Panc1 (cell line): ENCODE data around the gene CNTLN. TPM values are rescaled to one million over a fixed set of nuclear protein-coding genes. Genes with fewer than 3 reads are reported as not detected.

Experiments used
- ATAC-seq: fragments of 200-7000 bp; cut with Tn5 transposase; 2 replicates; pipeline ENCODE4 v1.9.1; 2020; ENCODE audit warnings: mild to moderate bottlenecking, moderate library complexity
- BruUV-seq: library from RNA; stranded (reverse); fragments of 400-500 nt; replicated peaks from 2 replicates; lab custom pipeline; 2021; lab: Mats Ljungman, UMichigan
- CTCF ChIA-PET: fragments of 300-600 bp; sonication (Branson Sonifier 250); formaldehyde crosslinking; loops from one replicate; lab custom pipeline; 2022; ENCODE audit warnings: antibody characterized with exemption; lab: Charles Lee
- POLR2A ChIA-PET: fragments of 300-600 bp; sonication (Branson Sonifier 250); formaldehyde crosslinking; loops from one replicate; lab custom pipeline; 2022; ENCODE audit warnings: antibody characterized with exemption; lab: Charles Lee
- DNase-seq: peaks from one replicate; pipeline ENCODE4 v3.0.0-alpha.2; 2010; ENCODE audit warnings: low read depth, low spot score
- H3K27ac ChIP-seq: 2 replicates; pipeline ENCODE4 v1.5.1; 2011; ENCODE audit warnings: mild to moderate bottlenecking, low read length, inconsistent platforms
- H3K27me3 ChIP-seq: fragments of 200-500 bp; sonication (Bioruptor generic); 2 replicates; pipeline ENCODE4 v1.6.0; 2014; ENCODE audit warnings: low read length, inconsistent platforms; ENCODE audit not compliant: control insufficient read depth, insufficient read depth
- H3K36me3 ChIP-seq: fragments of 200-500 bp; sonication (Bioruptor generic); 2 replicates; pipeline ENCODE4 v1.5.1; 2014; ENCODE audit warnings: inconsistent platforms, mild to moderate bottlenecking, low read length, moderate library complexity; ENCODE audit not compliant: control insufficient read depth, insufficient read depth
- H3K4me1 ChIP-seq: 2 replicates; pipeline ENCODE4 v1.5.1; 2011; ENCODE audit warnings: inconsistent platforms, mild to moderate bottlenecking, low read length, moderate library complexity; ENCODE audit not compliant: control insufficient read depth, insufficient read depth
- H3K4me3 ChIP-seq, 2 experiments: 2 replicates each; pipeline ENCODE4 v1.5.1; 2011 to 2012; ENCODE audit warnings: low read depth in 2 of 2, low read length in 2 of 2, mild to moderate bottlenecking in 2 of 2, inconsistent platforms in 1 of 2, moderate library complexity in 1 of 2
- H3K9me3 ChIP-seq: fragments of 200-500 bp; sonication (Bioruptor generic); 2 replicates; pipeline ENCODE4 v1.5.1; 2014; ENCODE audit warnings: low read depth, mild to moderate bottlenecking, inconsistent platforms, low read length, moderate library complexity; ENCODE audit not compliant: control insufficient read depth, insufficient read depth
- CTCF ChIP-seq: fragments of 450-650 bp; IDR thresholded peaks from 2 replicates; pipeline ENCODE4 v1.5.1; 2017; ENCODE audit warnings: mild to moderate bottlenecking
- POLR2AphosphoS5 ChIP-seq: IDR thresholded peaks from 2 replicates; pipeline ENCODE4 v1.6.1; 2012; ENCODE audit warnings: mild to moderate bottlenecking, low read depth, low read length, moderate library complexity
- REST ChIP-seq, 2 experiments: IDR thresholded peaks; 2 replicates each; pipeline ENCODE4 v1.6.1; 2011 to 2012; ENCODE audit warnings: low read depth in 2 of 2, control low read depth in 1 of 2, low read length in 1 of 2, mild to moderate bottlenecking in 1 of 2, moderate library complexity in 1 of 2; ENCODE audit not compliant: insufficient read depth in 1 of 2
- SIN3A ChIP-seq: IDR thresholded peaks from 2 replicates; pipeline ENCODE4 v1.6.1; 2012; ENCODE audit warnings: low read depth, mild to moderate bottlenecking, low read length, moderate library complexity, borderline replicate concordance; ENCODE audit not compliant: insufficient read depth
- TCF7L2 ChIP-seq: IDR thresholded peaks from 2 replicates; pipeline ENCODE4 v1.6.1; 2011; ENCODE audit warnings: mild to moderate bottlenecking, low read depth, low read length, inconsistent platforms
- in situ Hi-C: cut with HindIII; loops from 2 replicates; pipeline ENCODE4 v1.10.0; 2016; ENCODE audit warnings: low sequenced_read_pairs, low pct_unique_long_range_greater_than_20kb
- intact Hi-C: fragments of 100-400 bp; cut with micrococcal nuclease; formaldehyde crosslinking; loops from one replicate; pipeline ENCODE4 v1.10.0; 2022; ENCODE audit not compliant: unreplicated experiment
- total RNA-seq: library from RNA; stranded (reverse); gene quantifications from one replicate; pipeline ENCODE4 v1.2.1, GENCODE V29; 2021; ENCODE audit not compliant: unreplicated experiment

CNTLN gene
- total RNA-seq, 1 experiment from 2014 or later = not detected

GRCh38 chr9:17219261-17219660, 84.4 kb downstream of the CNTLN start:
- TF ChIP-seq CTCF (no peak), SIN3A (no peak), POLR2AphosphoS5 (no peak), TCF7L2 (no peak), REST (IDR thresholded peaks at IDR 0.05; ENCODE audit: insufficient read depth in 1 of 2, low read depth in 2 of 2, low read length in 1 of 2) (no peak)
- H3K36me3 ChIP-seq = no peaks in the 10 kb centered on the region
- no peaks in the 10 kb centered on the region for H3K4me1 ChIP-seq
- ATAC-seq (no peak), DNase-seq (no peak)
- H3K9me3 ChIP-seq = no peaks in the 10 kb centered on the region
- intact Hi-C loops = no loop called here
- H3K4me3 ChIP-seq = no peak overlapping the region
- ChIA-PET POLR2A (no interaction called here), CTCF (no interaction called here)
- no TSS peak for BruUV-seq
- H3K27ac ChIP-seq = no peak overlapping the region
- no peaks in the 10 kb centered on the region for H3K27me3 ChIP-seq
- in situ Hi-C loops = no loop called here

- BruUV-seq = no TSS peak
- H3K4me1 ChIP-seq = no peaks in the 10 kb centered on the region
- intact Hi-C loops = loop anchor here (5.0 kb wide), 1 partner anchor 239 kb away; no protein-coding TSS in a partner anchor
- H3K27ac ChIP-seq = no peak overlapping the region
- no peaks in the 10 kb centered on the region for H3K27me3 ChIP-seq
- POLR2A ChIA-PET = no interaction called here
- in situ Hi-C loops = no loop called here
- no peak for DNase-seq
- CTCF ChIA-PET = no interaction called here
- no peak for ATAC-seq
- no peaks in the 10 kb centered on the region for H3K36me3 ChIP-seq
- TF ChIP-seq SIN3A = no peak
- no peak for TF ChIP-seq CTCF
- TF ChIP-seq REST (IDR thresholded peaks at IDR 0.05; ENCODE audit: insufficient read depth in 1 of 2, low read depth in 2 of 2, low read length in 1 of 2) = no peak
- no peak for TF ChIP-seq TCF7L2
- no peak for TF ChIP-seq POLR2AphosphoS5
- H3K9me3 ChIP-seq = no peaks in the 10 kb centered on the region
- H3K4me3 ChIP-seq = no peak overlapping the region
Measured at GRCh38 chr9:17222932-17223331, 88.1 kb downstream of the CNTLN start.
